HUES6 (cell line): ENCODE measurements around the gene USP48.

Experiments used
- H3K27ac ChIP-seq: 2 replicates; pipeline ENCODE4 v1.7.0; 2013; ENCODE audit warnings: low read depth, mild to moderate bottlenecking, low read length, inconsistent platforms
- H3K27me3 ChIP-seq: 2 replicates; pipeline ENCODE4 v1.6.1; 2013; ENCODE audit warnings: low read length; ENCODE audit not compliant: control insufficient read depth, insufficient read depth
- H3K36me3 ChIP-seq: 2 replicates; pipeline ENCODE4 v1.6.1; 2013; ENCODE audit warnings: low read length; ENCODE audit not compliant: control insufficient read depth, insufficient read depth
- H3K4me1 ChIP-seq: 2 replicates; pipeline ENCODE4 v1.6.1; 2013; ENCODE audit warnings: low read length; ENCODE audit not compliant: control insufficient read depth, insufficient read depth
- H3K4me3 ChIP-seq: 2 replicates; pipeline ENCODE4 v1.5.1; 2013; ENCODE audit warnings: low read depth, low read length
- H3K9ac ChIP-seq: one replicate; pipeline ENCODE4 v1.6.1; 2013; ENCODE audit warnings: mild to moderate bottlenecking, low read length
- H3K9me3 ChIP-seq: 2 replicates; pipeline ENCODE4 v1.6.1; 2013; ENCODE audit warnings: low read depth, low read length; ENCODE audit not compliant: control insufficient read depth, insufficient read depth

The USP48 gene

DNA sequence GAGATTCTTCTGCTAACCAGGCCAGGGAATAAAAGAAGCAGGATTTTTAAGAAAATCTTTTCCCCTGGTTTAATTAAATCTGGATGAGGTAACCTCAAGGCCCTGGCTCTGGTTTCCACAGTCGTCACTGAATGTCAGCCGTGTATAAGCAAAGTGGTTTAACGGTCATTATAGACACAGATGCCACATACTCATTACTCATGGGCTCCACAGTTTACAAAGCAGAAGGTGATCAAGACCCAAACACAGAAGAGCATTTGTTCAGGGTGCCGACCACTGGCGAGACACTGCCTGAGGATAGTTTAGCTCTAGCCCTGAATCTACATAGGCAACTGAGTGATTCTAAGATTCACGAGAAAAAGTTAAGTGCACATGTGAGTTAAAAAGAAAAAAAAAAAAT is 86.0 kb downstream of the USP48 start:
- Histone ChIP-seq H3K4me1 (no peaks in the 10 kb centered on the region), H3K9ac (no peak overlapping the region), H3K9me3 (no peaks in the 10 kb centered on the region), H3K27me3 (no peaks in the 10 kb centered on the region), H3K36me3 (peaks cover 73% of the 10 kb centered on the region), H3K27ac (no peak overlapping the region), H3K4me3 (no peak overlapping the region)

DNA sequence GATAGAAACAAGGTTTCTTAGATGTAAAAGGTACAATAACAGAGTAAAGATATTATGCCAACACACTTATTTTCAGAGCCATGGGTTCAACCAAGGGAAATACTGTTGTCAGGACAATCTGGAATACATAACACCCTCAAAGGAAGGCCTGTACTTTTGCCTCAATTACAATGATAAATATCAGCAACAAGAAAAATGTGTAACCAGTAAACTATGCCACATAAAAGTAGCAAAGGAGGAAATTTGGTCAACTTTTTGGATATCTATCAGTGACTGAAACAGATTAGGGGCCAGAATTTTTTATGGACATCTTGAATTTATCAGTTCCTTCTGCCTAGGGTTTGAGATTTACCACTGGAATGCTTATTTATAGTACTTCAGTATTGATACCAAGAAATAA is 89.2 kb downstream of the USP48 start:
- Histone ChIP-seq H3K36me3 (peaks cover 74% of the 10 kb centered on the region), H3K4me1 (no peaks in the 10 kb centered on the region), H3K9me3 (no peaks in the 10 kb centered on the region), H3K4me3 (no peak overlapping the region), H3K27ac (no peak overlapping the region), H3K9ac (no peak overlapping the region), H3K27me3 (no peaks in the 10 kb centered on the region)

DNA sequence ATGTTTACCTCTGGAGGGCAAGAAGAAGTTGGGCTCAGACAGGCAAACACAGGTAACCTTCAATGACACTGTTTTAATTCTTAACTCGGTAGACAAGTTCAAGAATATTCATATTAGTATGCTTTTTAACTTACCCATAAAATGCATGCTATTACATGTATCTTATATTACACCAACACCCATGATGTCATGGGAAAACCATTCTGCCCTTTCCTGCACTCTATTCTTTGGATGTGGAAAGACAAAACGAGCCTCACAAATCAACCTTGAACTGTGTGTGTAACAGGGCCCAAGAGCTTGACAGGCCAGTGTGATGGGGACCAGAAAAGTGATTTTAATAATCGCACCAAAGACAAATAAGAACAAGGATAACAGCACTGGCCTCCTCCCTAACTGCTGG is 91.2 kb downstream of the USP48 start:
- Histone ChIP-seq H3K36me3 (peaks cover 83% of the 10 kb centered on the region), H3K9ac (no peak overlapping the region), H3K27me3 (no peaks in the 10 kb centered on the region), H3K27ac (no peak overlapping the region), H3K4me3 (no peak overlapping the region), H3K4me1 (no peaks in the 10 kb centered on the region), H3K9me3 (no peaks in the 10 kb centered on the region)

DNA sequence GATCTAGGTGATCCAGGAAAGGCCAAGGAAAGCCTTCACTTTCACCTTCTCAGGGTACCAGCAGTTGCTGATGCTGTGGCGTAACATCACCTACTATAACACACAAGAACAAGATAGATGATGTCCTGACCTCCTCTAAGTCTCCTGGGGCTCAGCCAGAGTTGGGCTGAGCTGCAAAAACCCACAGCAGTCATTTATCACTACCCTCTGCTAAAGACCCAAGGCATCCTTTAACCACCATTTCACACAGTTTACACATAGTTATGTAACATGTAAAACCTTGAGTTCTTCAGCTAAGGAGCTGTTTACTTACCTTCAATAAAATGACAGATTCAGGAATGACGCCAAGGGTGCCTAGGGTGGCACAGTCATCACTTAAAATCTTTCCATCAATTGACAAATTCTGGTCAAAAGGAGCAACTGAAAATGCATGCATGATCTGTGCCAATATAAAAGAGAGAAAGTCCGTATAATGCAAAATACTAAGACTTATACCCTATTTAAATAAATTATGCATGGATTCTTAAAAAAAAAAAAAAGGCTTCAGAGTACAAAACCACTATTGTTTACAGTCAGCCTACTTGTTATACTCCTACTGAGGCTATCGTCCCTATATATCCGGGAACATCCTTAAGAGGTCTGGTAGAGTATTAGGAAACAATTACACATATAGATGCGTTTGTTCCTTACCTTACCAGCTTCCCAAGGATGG is 93.1 kb downstream of the USP48 start:
- H3K4me1 ChIP-seq: no peaks in the 10 kb centered on the region
- H3K9ac ChIP-seq: no peak overlapping the region
- H3K27me3 ChIP-seq: no peaks in the 10 kb centered on the region
- no peaks in the 10 kb centered on the region for H3K9me3 ChIP-seq
- H3K36me3 ChIP-seq: peaks cover 85% of the 10 kb centered on the region
- no peak overlapping the region for H3K27ac ChIP-seq
- H3K4me3 ChIP-seq: no peak overlapping the region

DNA sequence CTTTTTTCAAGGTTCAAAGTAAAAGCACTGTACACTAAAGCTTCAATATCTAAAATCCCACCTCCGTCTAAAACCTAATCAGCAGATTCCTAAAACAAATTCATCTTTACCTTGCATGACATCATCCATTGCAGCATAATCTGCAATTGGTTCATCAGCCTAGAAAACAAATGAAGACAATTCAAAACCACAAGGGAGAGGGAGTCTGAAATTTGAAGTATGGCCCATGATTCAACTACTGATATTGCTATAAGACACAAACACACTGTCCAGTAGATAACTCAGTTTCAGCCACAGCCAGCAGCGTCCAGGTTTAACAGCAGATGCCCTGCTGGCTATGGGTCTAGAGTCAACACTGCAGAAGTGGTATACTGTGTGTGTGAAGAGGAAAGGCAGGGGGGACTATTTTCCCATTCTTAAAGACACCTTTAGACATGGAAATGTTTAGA is 95.8 kb downstream of the USP48 start:
- Histone ChIP-seq H3K27ac (no peak overlapping the region), H3K36me3 (peaks cover 83% of the 10 kb centered on the region), H3K9me3 (no peaks in the 10 kb centered on the region), H3K9ac (no peak overlapping the region), H3K4me3 (no peak overlapping the region), H3K4me1 (no peaks in the 10 kb centered on the region), H3K27me3 (no peaks in the 10 kb centered on the region)

DNA sequence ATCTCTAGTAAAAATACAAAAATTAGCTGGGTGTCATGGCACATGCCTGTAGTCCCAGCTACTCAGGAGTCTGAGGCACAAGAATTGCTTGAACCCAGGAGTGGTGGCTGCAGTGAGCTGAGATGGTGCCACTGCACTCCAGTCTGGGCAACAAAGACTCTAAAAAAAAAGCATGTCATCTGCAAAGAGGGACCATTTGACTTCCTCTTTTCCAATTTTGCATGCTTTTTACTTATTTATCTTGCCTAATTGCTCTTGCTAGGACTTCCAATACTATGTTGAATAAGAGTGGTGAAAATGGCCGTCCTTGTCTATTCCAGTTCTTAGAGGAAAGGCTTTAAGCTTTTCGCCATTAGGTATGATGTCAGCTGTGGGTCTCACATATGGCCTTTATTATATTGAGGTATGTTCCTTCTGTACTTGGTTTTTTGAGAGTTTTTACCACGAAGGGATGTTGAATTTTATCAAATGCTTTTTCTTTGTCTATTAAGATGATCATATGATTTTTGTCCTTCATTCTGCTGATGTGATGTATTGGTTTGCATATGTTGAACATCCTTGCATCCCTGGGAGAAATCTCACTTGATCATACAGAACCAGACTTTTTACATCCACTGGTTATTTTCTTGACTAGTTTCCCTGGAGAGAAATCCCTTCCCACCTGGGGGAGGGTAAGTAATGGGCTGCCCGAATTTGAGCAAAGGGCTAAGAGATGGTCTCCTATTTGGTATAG is 96.8 kb downstream of the USP48 start:
- Histone ChIP-seq H3K9me3 (no peaks in the 10 kb centered on the region), H3K4me3 (no peak overlapping the region), H3K36me3 (peaks cover 85% of the 10 kb centered on the region), H3K27ac (no peak overlapping the region), H3K27me3 (no peaks in the 10 kb centered on the region), H3K4me1 (no peaks in the 10 kb centered on the region), H3K9ac (no peak overlapping the region)

DNA sequence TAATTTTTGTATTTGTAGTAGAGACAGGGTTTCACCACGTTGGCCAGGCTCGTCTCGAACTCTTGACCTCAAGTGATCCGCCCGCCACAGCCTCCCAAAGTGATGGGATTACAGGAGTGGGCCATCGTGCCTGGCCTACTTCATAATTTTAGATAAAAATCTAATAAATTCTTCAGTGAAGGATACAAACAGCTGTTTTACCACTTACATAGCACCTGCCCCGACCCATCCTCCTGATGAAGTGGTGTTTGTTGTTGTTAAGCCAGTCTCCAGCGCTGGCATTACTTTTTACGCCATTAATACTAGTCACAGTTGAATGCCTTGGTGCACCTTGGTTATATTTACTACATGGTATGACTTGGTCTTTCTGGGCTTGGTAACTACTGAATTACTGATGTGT is 101.5 kb downstream of the USP48 start:
- H3K4me1 ChIP-seq: no peaks in the 10 kb centered on the region
- no peak overlapping the region for H3K4me3 ChIP-seq
- no peak overlapping the region for H3K27ac ChIP-seq
- H3K9ac ChIP-seq: no peak overlapping the region
- peaks cover 71% of the 10 kb centered on the region for H3K36me3 ChIP-seq
- H3K9me3 ChIP-seq: no peaks in the 10 kb centered on the region
- H3K27me3 ChIP-seq: no peaks in the 10 kb centered on the region

DNA sequence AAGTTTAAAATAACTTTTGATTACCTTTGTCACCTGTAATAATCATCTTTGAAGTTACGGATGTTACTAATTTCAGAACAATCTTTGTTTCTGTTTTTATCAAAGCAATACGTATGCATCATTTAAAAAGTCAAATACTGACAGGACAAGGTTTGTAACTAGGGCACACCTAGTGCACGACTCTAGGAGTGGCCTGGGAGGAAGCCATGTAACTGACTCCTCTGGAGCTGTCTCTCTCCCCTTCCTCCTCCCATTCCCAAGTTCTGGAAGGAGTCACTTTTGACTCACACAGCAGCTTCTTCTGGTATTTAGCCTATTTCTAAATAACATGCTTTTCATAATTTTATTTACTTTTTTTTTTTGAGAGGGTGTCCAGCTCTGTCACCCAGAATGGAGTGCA is 102.0 kb downstream of the USP48 start:
- H3K36me3 ChIP-seq: peaks cover 65% of the 10 kb centered on the region
- H3K9ac ChIP-seq: no peak overlapping the region
- H3K4me1 ChIP-seq: no peaks in the 10 kb centered on the region
- H3K9me3 ChIP-seq: no peaks in the 10 kb centered on the region
- H3K27ac ChIP-seq: no peak overlapping the region
- H3K27me3 ChIP-seq: no peaks in the 10 kb centered on the region
- no peak overlapping the region for H3K4me3 ChIP-seq

DNA sequence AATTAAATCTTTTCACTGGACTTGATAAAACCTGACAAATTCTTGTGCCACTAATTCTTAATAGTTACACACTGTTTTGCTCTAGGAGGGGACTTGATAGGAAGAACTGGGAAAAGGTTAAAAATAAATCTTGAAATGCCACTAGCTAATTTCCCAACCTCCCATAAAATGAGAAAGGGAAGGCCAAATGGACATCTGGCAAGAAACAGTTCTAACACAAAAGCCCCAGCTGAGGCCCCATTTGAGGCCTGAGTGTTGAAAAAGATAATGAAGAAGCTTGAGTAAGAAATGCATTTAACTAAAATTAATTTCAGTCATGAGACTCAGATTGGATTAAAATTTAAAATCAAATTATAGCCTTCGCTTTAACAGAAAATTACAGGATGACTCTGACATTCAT is 102.6 kb downstream of the USP48 start:
- Histone ChIP-seq H3K36me3 (peaks cover 60% of the 10 kb centered on the region), H3K9ac (no peak overlapping the region), H3K27me3 (no peaks in the 10 kb centered on the region), H3K27ac (no peak overlapping the region), H3K9me3 (no peaks in the 10 kb centered on the region), H3K4me1 (no peaks in the 10 kb centered on the region), H3K4me3 (no peak overlapping the region)

DNA sequence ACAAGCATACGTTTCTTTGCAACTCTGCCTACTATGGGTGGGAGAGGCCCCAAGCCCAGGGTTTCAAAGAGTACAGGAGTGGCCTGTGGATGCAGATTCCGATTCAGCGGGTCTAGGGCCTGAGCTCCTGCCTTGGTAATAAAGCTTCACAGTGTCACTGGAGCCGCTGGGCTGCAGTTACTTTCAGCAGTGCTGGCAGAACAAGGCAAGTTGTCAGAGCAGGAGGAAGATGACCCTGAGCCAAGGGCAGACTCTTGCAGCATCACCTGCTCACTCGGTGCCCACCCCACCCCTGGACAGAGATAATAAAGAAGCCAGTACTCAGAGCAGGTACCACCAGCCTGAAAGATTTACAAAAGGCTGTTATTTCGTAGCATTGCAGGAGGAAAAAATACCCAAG is 105.8 kb downstream of the USP48 start:
- Histone ChIP-seq H3K27ac (no peak overlapping the region), H3K4me3 (no peak overlapping the region), H3K27me3 (no peaks in the 10 kb centered on the region), H3K36me3 (peaks cover 34% of the 10 kb centered on the region), H3K4me1 (peaks cover 4% of the 10 kb centered on the region; the same call in 1 of the 2 replicates), H3K9ac (no peak overlapping the region), H3K9me3 (no peaks in the 10 kb centered on the region)

DNA sequence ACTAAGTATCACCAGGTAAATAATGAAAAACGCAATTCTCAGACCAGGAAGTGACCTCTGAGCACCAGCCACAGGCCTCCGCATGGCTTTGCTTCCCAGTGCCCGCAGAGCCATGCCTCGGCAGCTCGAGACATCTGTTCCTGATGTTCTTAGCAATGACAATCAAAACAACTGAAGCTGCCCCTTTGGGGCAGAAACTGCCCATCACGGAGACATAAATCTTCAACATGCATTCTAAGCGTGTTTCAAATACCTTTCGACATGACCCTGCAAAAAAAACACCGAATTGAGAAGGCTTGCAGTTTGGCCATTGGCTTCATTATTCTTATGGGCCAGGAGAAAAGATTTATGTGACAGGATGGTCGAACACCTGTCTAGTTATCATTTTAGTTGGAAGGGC is 108.0 kb downstream of the USP48 start:
- peaks cover 16% of the 10 kb centered on the region for H3K4me1 ChIP-seq
- no peaks in the 10 kb centered on the region for H3K9me3 ChIP-seq
- no peak overlapping the region for H3K9ac ChIP-seq
- no peak overlapping the region for H3K27ac ChIP-seq
- peaks cover 3% of the 10 kb centered on the region; the same call in 1 of the 2 replicates for H3K27me3 ChIP-seq
- H3K4me3 ChIP-seq: no peak overlapping the region
- H3K36me3 ChIP-seq: peaks cover 17% of the 10 kb centered on the region
